DND-41 (cell line): ENCODE measurements around the gene KIF1C.

Source experiments
- ATAC-seq: fragments of 200-7000 bp; cut with Tn5 transposase; 3 replicates; pipeline ENCODE4 v1.9.1; 2021; ENCODE audit warnings: low read depth; ENCODE audit not compliant: insufficient read depth
- DNase-seq: peaks from one replicate; pipeline ENCODE4 v3.0.0-alpha.2; 2020
- H2AFZ ChIP-seq: 2 replicates; pipeline ENCODE4 v1.6.0; 2012; ENCODE audit warnings: low read depth, low read length
- H3K27ac ChIP-seq: 2 replicates; pipeline ENCODE4 v1.5.1; 2012; ENCODE audit warnings: low read length, inconsistent platforms
- H3K27me3 ChIP-seq: fragments of 200-600 bp; sonication (generic); 2 replicates; pipeline ENCODE4 v1.6.0; 2012; ENCODE audit warnings: low read length, mild to moderate bottlenecking, inconsistent platforms; ENCODE audit not compliant: insufficient read depth, poor library complexity
- H3K36me3 ChIP-seq: 2 replicates; pipeline ENCODE4 v1.5.1; 2012; ENCODE audit warnings: low read length, inconsistent platforms; ENCODE audit not compliant: insufficient read depth
- H3K4me1 ChIP-seq: 2 replicates; pipeline ENCODE4 v1.5.1; 2012; ENCODE audit warnings: mild to moderate bottlenecking, low read length; ENCODE audit not compliant: insufficient read depth
- H3K4me2 ChIP-seq: 2 replicates; pipeline ENCODE4 v1.6.0; 2012; ENCODE audit warnings: mild to moderate bottlenecking, moderate library complexity, low read length, inconsistent platforms; ENCODE audit not compliant: insufficient read depth
- H3K4me3 ChIP-seq, 2 experiments: fragments of 200-600 bp in 1 of 2; shearing (Covaris generic) in 1 of 2; 2 replicates each; pipeline ENCODE4 v1.5.1; 2012 to 2016; ENCODE audit warnings: inconsistent platforms in 2 of 2, low read length in 2 of 2, mild to moderate bottlenecking in 2 of 2, low read depth in 1 of 2, moderate library complexity in 1 of 2
- H3K79me2 ChIP-seq: 2 replicates; pipeline ENCODE4 v1.6.0; 2012; ENCODE audit warnings: low read length, inconsistent platforms; ENCODE audit not compliant: insufficient read depth
- H3K9ac ChIP-seq: 2 replicates; pipeline ENCODE4 v1.6.0; 2012; ENCODE audit warnings: low read depth, mild to moderate bottlenecking, inconsistent platforms, low read length, moderate library complexity
- H3K9me3 ChIP-seq: 2 replicates; pipeline ENCODE4 v1.5.1; 2012; ENCODE audit warnings: low read length, moderate library complexity, mild to moderate bottlenecking, inconsistent platforms; ENCODE audit not compliant: insufficient read depth, severe bottlenecking
- H4K20me1 ChIP-seq: 2 replicates; pipeline ENCODE4 v1.6.0; 2012; ENCODE audit warnings: low read length; ENCODE audit not compliant: insufficient read depth
- EZH2 ChIP-seq: IDR thresholded peaks from 3 replicates; pipeline ENCODE4 v1.6.1; 2012; ENCODE audit warnings: borderline replicate concordance, low read depth, mild to moderate bottlenecking, moderate library complexity, low read length, inconsistent platforms; ENCODE audit not compliant: severe bottlenecking
- TF ChIP-seq, protein P1 (sequence below): IDR thresholded peaks from 2 replicates; pipeline ENCODE4 v1.5.1; 2012; ENCODE audit warnings: borderline replicate concordance, low read length, moderate library complexity, mild to moderate bottlenecking; ENCODE audit not compliant: poor library complexity, severe bottlenecking; ENCODE audit errors: extremely low read depth

KIF1C gene

DNA sequence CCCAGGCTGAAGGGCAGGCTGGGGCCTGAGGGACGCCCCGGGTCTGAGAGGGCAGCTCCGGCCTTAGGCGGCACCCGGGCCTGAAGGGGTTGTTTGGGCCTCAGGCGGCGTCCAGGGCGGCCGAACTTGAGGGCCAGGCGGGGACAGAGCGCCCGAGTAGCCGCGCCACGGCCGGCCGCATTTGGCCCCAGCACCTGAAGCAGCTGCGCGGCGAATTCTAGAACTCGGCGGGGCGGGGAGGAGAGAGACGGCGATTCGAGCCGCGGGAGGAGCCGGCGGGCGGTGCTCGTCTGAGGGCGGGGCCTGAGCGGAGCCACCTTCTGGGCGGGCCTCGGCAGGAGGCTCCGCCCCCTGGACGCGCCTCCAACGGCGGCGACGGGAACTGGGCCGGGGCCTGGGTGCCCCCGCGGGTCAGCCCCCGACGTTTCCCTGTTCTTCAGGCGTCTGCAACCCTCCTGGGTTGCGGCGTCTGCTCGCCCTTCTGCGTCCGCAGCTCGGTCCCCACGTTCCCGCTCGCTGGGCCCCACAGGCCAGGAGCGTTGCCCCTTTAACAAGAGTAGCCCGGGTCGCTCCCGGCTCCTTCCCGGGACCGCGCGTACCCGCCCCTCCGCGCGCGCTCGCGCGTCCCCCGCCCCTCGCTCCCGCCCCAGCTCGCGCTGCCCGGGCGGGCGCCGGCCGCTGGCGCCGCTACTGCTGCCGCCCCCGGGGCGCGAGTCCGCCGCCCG lies at the start of gene KIF1C, which contains the start of gene INCA1:
TSS of gene KIF1C (plus strand) at position 649 of the 725 bp plus-strand sequence. CDS start 2,297 bp downstream, outside the sequence.
TSS of gene INCA1 (minus strand) at position 221 of the 725 bp plus-strand sequence. CDS start 3,085 bp downstream, outside the sequence.
- peaks cover 29% of the 10 kb centered on the region for H3K4me1 ChIP-seq
- no peaks in the 10 kb centered on the region for H4K20me1 ChIP-seq
- no peaks in the 10 kb centered on the region for H3K27me3 ChIP-seq
- peak; percentile 90 for DNase-seq
- peak within 1 kb of the TSS; percentile 86 for H3K27ac ChIP-seq
- peak within 1 kb of the TSS; percentile 93 for H3K4me2 ChIP-seq
- H3K36me3 ChIP-seq = peaks cover 20% of the 10 kb centered on the region
- peaks cover 9% of the 10 kb centered on the region; the same call in 1 of the 2 replicates for H3K79me2 ChIP-seq
- H3K4me3 ChIP-seq = peak within 1 kb of the TSS; percentile 78 to 86
- ATAC-seq = peak; percentile 94
- H3K9me3 ChIP-seq = no peaks in the 10 kb centered on the region
- peak within 1 kb of the TSS; percentile 88 for H2AFZ ChIP-seq
- H3K9ac ChIP-seq = peak within 1 kb of the TSS; percentile 84
- no peak for TF ChIP-seq EZH2
- TF ChIP-seq, protein P1, sequence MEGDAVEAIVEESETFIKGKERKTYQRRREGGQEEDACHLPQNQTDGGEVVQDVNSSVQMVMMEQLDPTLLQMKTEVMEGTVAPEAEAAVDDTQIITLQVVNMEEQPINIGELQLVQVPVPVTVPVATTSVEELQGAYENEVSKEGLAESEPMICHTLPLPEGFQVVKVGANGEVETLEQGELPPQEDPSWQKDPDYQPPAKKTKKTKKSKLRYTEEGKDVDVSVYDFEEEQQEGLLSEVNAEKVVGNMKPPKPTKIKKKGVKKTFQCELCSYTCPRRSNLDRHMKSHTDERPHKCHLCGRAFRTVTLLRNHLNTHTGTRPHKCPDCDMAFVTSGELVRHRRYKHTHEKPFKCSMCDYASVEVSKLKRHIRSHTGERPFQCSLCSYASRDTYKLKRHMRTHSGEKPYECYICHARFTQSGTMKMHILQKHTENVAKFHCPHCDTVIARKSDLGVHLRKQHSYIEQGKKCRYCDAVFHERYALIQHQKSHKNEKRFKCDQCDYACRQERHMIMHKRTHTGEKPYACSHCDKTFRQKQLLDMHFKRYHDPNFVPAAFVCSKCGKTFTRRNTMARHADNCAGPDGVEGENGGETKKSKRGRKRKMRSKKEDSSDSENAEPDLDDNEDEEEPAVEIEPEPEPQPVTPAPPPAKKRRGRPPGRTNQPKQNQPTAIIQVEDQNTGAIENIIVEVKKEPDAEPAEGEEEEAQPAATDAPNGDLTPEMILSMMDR = no peak

GRCh38 chr17:4948166-4948930 lies 49.4 kb upstream of the KIF1C start, which contains the start of gene PFN1:
Gene PFN1 (minus strand): TSS chr17:4948530. CDS start chr17:4948394, 136 bp downstream.
- ATAC-seq (peak; percentile 37), DNase-seq (peak; percentile 94)
- peak within 1 kb of the TSS; percentile 99 for H3K27ac ChIP-seq
- peak within 1 kb of the TSS; percentile 72 to 91 for H3K4me3 ChIP-seq
- H4K20me1 ChIP-seq = peaks cover 38% of the 10 kb centered on the region
- H3K9ac ChIP-seq = peak within 1 kb of the TSS; percentile 98
- no peaks in the 10 kb centered on the region for H3K27me3 ChIP-seq
- TF ChIP-seq, protein P1 = peak; percentile 8
- TF ChIP-seq EZH2 = no peak
- peak within 1 kb of the TSS; percentile 97 for H3K4me2 ChIP-seq
- H3K79me2 ChIP-seq = peaks cover 61% of the 10 kb centered on the region
- no peaks in the 10 kb centered on the region for H3K9me3 ChIP-seq
- peak within 1 kb of the TSS; percentile 82 for H2AFZ ChIP-seq
- H3K4me1 ChIP-seq = peaks cover 60% of the 10 kb centered on the region
- H3K36me3 ChIP-seq = peaks cover 47% of the 10 kb centered on the region

DNA sequence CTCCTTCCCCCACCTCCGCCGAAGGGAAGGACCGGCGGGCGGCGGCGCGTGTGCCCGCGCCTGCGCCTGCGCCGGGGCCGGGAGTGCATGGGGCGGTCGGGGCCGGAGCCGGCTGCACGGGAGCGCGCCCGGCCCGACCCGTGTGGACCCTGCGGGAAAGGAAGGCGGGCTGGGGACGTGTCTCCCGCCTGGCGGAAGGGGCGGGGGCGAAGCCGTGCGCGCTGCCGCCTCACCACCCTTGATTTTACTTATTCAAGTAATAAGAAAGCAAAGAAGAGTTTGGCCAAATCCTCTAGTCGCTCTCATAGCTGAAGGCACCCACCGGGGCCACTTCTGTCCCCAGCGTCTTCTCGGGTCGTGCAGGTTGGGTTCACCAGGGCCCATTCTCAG lies 48.8 kb upstream of the KIF1C start:
- ATAC-seq (peak; percentile 48), DNase-seq (peak; percentile 85)
- peaks cover 42% of the 10 kb centered on the region for H3K36me3 ChIP-seq
- peaks cover 55% of the 10 kb centered on the region for H3K79me2 ChIP-seq
- peak overlapping the region; percentile 98 for H3K9ac ChIP-seq
- TF ChIP-seq, protein P1 = no peak
- TF ChIP-seq EZH2 = no peak
- H2AFZ ChIP-seq = peak overlapping the region; percentile 82
- H3K4me1 ChIP-seq = peaks cover 55% of the 10 kb centered on the region
- peaks cover 37% of the 10 kb centered on the region for H4K20me1 ChIP-seq
- H3K9me3 ChIP-seq = no peaks in the 10 kb centered on the region
- H3K27me3 ChIP-seq = no peaks in the 10 kb centered on the region
- H3K4me3 ChIP-seq = peak overlapping the region; percentile 71 to 91
- peak overlapping the region; percentile 93 for H3K4me2 ChIP-seq
- peak overlapping the region; percentile 99 for H3K27ac ChIP-seq
